Measurements from ENCODE around the gene ADD2.

The ADD2 gene

GRCh38 chr2:70797506-70797905, 29.5 kb upstream of the ADD2 start:
- H3K4me3 ChIP-seq (ENCODE audit: low read depth, low read length) = no peak overlapping the region
- no peak for DNase-seq (ENCODE audit: low read depth)
- TF ChIP-seq MAX (IDR thresholded peaks at IDR 0.05; ENCODE audit: low read depth, low read length) (no peak), POLR2A (IDR thresholded peaks at IDR 0.05; ENCODE audit: extremely low read depth, insufficient read length) (no peak), MYC (IDR thresholded peaks at IDR 0.05; ENCODE audit: low read depth, low read length) (no peak), CTCF (IDR thresholded peaks at IDR 0.05; ENCODE audit: low read depth, low read length) (no peak)

- no peak overlapping the region for H3K4me3 ChIP-seq (ENCODE audit: low read depth, low read length)
- DNase-seq (ENCODE audit: low read depth) = no peak
- TF ChIP-seq MYC (IDR thresholded peaks at IDR 0.05; ENCODE audit: low read depth, low read length) = no peak
- no peak for TF ChIP-seq CTCF (IDR thresholded peaks at IDR 0.05; ENCODE audit: low read depth, low read length)
- no peak for TF ChIP-seq MAX (IDR thresholded peaks at IDR 0.05; ENCODE audit: low read depth, low read length)
- no peak for TF ChIP-seq POLR2A (IDR thresholded peaks at IDR 0.05; ENCODE audit: extremely low read depth, insufficient read length)
Measured at GRCh38 chr2:70796262-70796661, 28.3 kb upstream of the ADD2 start.

- no peak for TF ChIP-seq MYC (IDR thresholded peaks at IDR 0.05; ENCODE audit: low read depth, low read length)
- no peak for TF ChIP-seq POLR2A (IDR thresholded peaks at IDR 0.05; ENCODE audit: extremely low read depth, insufficient read length)
- TF ChIP-seq MAX (IDR thresholded peaks at IDR 0.05; ENCODE audit: low read depth, low read length) = no peak
- no peak for TF ChIP-seq CTCF (IDR thresholded peaks at IDR 0.05; ENCODE audit: low read depth, low read length)
- no peak for DNase-seq (ENCODE audit: low read depth)
- no peak overlapping the region for H3K4me3 ChIP-seq (ENCODE audit: low read depth, low read length)
Measured at GRCh38 chr2:70795164-70795995, 27.4 kb upstream of the ADD2 start.

- TF ChIP-seq POLR2A (IDR thresholded peaks at IDR 0.05; ENCODE audit: extremely low read depth, insufficient read length) (no peak), MAX (IDR thresholded peaks at IDR 0.05; ENCODE audit: low read depth, low read length) (no peak), CTCF (IDR thresholded peaks at IDR 0.05; ENCODE audit: low read depth, low read length) (no peak), MYC (IDR thresholded peaks at IDR 0.05; ENCODE audit: low read depth, low read length) (no peak)
- no peak overlapping the region for H3K4me3 ChIP-seq (ENCODE audit: low read depth, low read length)
- peak; percentile 44 for DNase-seq (ENCODE audit: low read depth)
Measured at GRCh38 chr2:70793450-70793849, 25.4 kb upstream of the ADD2 start.

- H3K4me3 ChIP-seq (ENCODE audit: low read depth, low read length) = no peak within 1 kb of the TSS
- DNase-seq (ENCODE audit: low read depth) = no peak
- TF ChIP-seq CTCF (IDR thresholded peaks at IDR 0.05; ENCODE audit: low read depth, low read length) (no peak), MYC (IDR thresholded peaks at IDR 0.05; ENCODE audit: low read depth, low read length) (no peak), MAX (IDR thresholded peaks at IDR 0.05; ENCODE audit: low read depth, low read length) (no peak)
Measured at GRCh38 chr2:70790136-70790828, 22.3 kb upstream of the ADD2 start, which contains the start of gene FIGLA. FIGLA (minus strand) TSS chr2:70790643; CDS start chr2:70790638, 5 bp downstream.

Measured in NB4 (cell line).